ENCODE measurements around the gene DSCAML1. TPM values are rescaled to one million over a fixed set of nuclear protein-coding genes. Genes with fewer than 3 reads are reported as not detected.
A peak's percentile ranks its signal among the peaks of the same experiment; 100 is the strongest.
"Not testable (repeated sequence)": the region's sequence is repeated elsewhere in the genome, so short reads cannot be mapped to it uniquely, and the experiment has no call there.

Gene DSCAML1
- total RNA-seq, 1 donor from 2014 or later = 2.5 TPM

DNA sequence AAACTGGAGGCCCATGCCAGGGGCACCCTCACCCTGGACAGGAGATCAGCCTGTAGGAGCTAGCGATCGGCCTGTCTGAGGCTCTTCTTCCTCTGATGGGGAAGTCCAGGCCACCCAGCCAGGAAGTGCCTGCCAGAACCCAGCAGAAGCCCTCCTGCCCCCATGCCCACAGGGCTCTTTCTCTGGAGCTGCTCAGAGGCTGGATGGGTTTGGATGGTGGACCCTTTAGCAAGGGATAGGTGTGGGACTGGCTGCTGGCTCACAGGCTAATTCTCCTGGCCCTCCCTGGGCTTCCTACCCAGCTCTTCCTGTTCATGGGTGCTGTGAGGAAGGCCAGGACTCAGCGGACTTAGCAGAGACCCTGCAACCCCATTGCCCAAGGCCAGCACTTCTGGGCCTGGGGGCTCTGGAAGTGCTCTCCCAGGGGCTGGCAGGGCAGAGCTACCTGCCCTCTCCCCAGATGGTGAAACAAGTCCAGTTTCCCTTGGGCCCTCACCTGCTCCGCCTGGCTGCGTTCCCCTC, 19.9 kb upstream of the DSCAML1 start:
- peak overlapping the region; percentile 80 for H3K27ac Mint-ChIP-seq
- peak overlapping the region; percentile 46 for H3K4me3 Mint-ChIP-seq
- peaks cover 18% of the 10 kb centered on the region for H3K27me3 Mint-ChIP-seq (ENCODE audit: low read depth)
- TF ChIP-seq, protein P1, sequence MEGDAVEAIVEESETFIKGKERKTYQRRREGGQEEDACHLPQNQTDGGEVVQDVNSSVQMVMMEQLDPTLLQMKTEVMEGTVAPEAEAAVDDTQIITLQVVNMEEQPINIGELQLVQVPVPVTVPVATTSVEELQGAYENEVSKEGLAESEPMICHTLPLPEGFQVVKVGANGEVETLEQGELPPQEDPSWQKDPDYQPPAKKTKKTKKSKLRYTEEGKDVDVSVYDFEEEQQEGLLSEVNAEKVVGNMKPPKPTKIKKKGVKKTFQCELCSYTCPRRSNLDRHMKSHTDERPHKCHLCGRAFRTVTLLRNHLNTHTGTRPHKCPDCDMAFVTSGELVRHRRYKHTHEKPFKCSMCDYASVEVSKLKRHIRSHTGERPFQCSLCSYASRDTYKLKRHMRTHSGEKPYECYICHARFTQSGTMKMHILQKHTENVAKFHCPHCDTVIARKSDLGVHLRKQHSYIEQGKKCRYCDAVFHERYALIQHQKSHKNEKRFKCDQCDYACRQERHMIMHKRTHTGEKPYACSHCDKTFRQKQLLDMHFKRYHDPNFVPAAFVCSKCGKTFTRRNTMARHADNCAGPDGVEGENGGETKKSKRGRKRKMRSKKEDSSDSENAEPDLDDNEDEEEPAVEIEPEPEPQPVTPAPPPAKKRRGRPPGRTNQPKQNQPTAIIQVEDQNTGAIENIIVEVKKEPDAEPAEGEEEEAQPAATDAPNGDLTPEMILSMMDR (IDR thresholded peaks at IDR 0.05; ENCODE audit: unreplicated experiment) = no peak
- no peaks in the 10 kb centered on the region for H3K36me3 Mint-ChIP-seq
- no peaks in the 10 kb centered on the region for H3K9me3 Mint-ChIP-seq
- DNase-seq (ENCODE audit: low spot score in 2 of 2, unreplicated experiment in 2 of 2) = no peak
- peaks cover 60% of the 10 kb centered on the region for H3K4me1 Mint-ChIP-seq

DNA sequence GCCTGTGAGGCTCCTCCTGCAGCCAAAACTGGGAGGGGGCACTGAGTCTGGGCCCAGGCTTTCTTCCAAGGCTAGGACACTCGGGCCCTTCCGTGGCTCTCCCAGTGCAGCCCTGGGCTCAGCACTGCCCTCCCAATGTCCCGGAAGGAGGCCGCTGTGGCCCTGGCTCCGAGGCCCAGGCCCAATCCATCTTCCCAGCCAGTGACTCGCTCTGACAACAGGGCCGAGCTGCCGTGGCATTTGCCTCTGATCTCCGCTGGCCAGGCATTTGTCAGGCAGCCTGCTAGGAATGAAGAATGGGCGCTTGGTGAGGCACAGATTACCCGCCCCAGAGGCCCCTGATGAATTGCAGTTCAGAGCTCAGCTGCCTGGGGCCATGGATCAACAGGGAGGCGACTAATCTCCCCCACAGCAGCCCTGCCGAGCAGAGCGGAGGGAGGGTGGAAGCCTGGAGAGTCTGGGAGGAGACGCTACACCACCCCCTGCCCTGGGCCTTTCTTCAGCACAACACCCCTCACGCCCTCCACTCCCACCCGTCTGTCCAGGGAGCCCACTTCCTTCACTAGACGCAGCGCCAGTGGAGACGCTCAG, 19.2 kb upstream of the DSCAML1 start:
- H3K9me3 Mint-ChIP-seq = no peaks in the 10 kb centered on the region
- no peaks in the 10 kb centered on the region for H3K36me3 Mint-ChIP-seq
- peak overlapping the region; percentile 30 for H3K4me3 Mint-ChIP-seq
- H3K27ac Mint-ChIP-seq = peak overlapping the region; percentile 78
- DNase-seq (ENCODE audit: low spot score in 2 of 2, unreplicated experiment in 2 of 2) = peak in 1 of 2 experiments; percentile 69
- H3K27me3 Mint-ChIP-seq (ENCODE audit: low read depth) = peaks cover 19% of the 10 kb centered on the region
- H3K4me1 Mint-ChIP-seq = peaks cover 63% of the 10 kb centered on the region
- TF ChIP-seq, protein P1 (IDR thresholded peaks at IDR 0.05; ENCODE audit: unreplicated experiment) = no peak

DNA sequence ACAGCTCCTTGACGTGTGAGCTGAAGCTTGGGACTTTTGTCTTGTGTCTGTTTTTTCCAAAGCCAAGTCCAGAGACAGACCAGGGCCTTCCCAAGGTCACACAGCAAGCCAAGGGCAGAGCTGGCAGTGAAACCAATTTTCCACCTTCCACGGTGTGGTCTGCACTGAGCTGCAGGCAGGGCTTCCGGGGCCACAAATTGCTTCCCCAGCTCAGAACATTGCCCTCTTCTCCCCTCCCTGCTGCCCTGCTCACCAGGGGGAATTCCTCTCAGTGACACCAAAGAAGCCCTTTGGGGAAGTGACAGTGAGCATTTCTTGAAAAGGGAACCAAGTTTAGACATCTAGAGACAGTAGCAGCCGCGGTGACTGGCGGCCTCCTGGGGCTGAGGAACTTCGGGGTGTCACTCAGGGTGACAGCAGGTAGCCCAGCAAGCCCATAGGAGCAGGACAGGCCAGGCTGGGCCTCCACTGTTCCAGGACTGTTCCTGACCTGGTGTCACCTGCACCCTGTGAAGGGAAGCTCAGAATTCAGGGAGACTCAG, 18.3 kb upstream of the DSCAML1 start:
- TF ChIP-seq, protein P1 (IDR thresholded peaks at IDR 0.05; ENCODE audit: unreplicated experiment) = no peak
- H3K27ac Mint-ChIP-seq = peak overlapping the region; percentile 65
- peaks cover 28% of the 10 kb centered on the region for H3K27me3 Mint-ChIP-seq (ENCODE audit: low read depth)
- H3K4me3 Mint-ChIP-seq = peak overlapping the region; percentile 7
- no peak for DNase-seq (ENCODE audit: low spot score in 2 of 2, unreplicated experiment in 2 of 2)
- no peaks in the 10 kb centered on the region for H3K36me3 Mint-ChIP-seq
- no peaks in the 10 kb centered on the region for H3K9me3 Mint-ChIP-seq
- H3K4me1 Mint-ChIP-seq = peaks cover 72% of the 10 kb centered on the region

- Mint-ChIP-seq H3K27ac (peak overlapping the region; percentile 65), H3K36me3 (no peaks in the 10 kb centered on the region), H3K27me3 (ENCODE audit: low read depth) (peaks cover 31% of the 10 kb centered on the region), H3K4me3 (peak overlapping the region; percentile 7), H3K9me3 (no peaks in the 10 kb centered on the region), H3K4me1 (peaks cover 73% of the 10 kb centered on the region)
- TF ChIP-seq, protein P1 (IDR thresholded peaks at IDR 0.05; ENCODE audit: unreplicated experiment) = no peak
- DNase-seq (ENCODE audit: low spot score in 2 of 2, unreplicated experiment in 2 of 2) = peak; percentile 57 to 74
Observed at GRCh38 chr11:117814766-117815261, 17.8 kb upstream of the DSCAML1 start.

GRCh38 chr11:117814204-117814765, 17.3 kb upstream of the DSCAML1 start:
- Mint-ChIP-seq H3K4me3 (no peak overlapping the region), H3K27me3 (ENCODE audit: low read depth) (peaks cover 36% of the 10 kb centered on the region), H3K27ac (peak overlapping the region; percentile 52), H3K4me1 (peaks cover 74% of the 10 kb centered on the region), H3K36me3 (no peaks in the 10 kb centered on the region), H3K9me3 (no peaks in the 10 kb centered on the region)
- no peak for DNase-seq (ENCODE audit: low spot score in 2 of 2, unreplicated experiment in 2 of 2)
- TF ChIP-seq, protein P1 (IDR thresholded peaks at IDR 0.05; ENCODE audit: unreplicated experiment) = no peak

DNA sequence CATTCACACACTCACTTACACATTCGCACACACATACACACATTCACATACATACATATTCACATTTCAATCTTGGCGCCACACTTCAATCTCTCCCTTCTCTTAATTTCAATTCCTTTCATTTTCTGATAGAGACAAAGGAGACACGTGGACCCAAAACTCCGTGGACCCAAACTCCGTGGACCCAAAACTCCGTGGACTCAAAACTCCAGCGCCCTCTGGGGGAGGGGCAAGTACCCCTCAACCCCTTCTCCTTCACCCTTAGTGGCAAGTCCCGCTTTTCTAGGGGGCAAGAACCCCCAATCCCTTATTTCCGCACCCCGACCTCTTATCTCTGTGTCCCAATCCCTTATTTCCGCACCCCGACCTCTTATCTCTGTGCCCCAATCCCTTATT, 13.0 kb upstream of the DSCAML1 start:
- not testable (repeated sequence) for H3K36me3 Mint-ChIP-seq, H3K4me3 Mint-ChIP-seq
- peaks cover 46% of the 10 kb centered on the region for H3K4me1 Mint-ChIP-seq

More for the DNA sequence above, 13.0 kb upstream of the DSCAML1 start:
- DNase-seq (ENCODE audit: low spot score in 2 of 2, unreplicated experiment in 2 of 2); H3K9me3 Mint-ChIP-seq; H3K27ac Mint-ChIP-seq: not testable (repeated sequence)
- H3K27me3 Mint-ChIP-seq (ENCODE audit: low read depth) = peaks cover 73% of the 10 kb centered on the region
